Astrocyte of the hippocampus (primary cell): ENCODE results near the gene CACNA1H.
"Not testable (repeated sequence)": the region's sequence is repeated elsewhere in the genome, so short reads cannot be mapped to it uniquely, and the experiment has no call there.

Source experiments
- DNase-seq: peaks from one replicate; pipeline ENCODE4 v3.0.0; 2011; ENCODE audit warnings: low read depth, low spot score

Gene CACNA1H

DNA sequence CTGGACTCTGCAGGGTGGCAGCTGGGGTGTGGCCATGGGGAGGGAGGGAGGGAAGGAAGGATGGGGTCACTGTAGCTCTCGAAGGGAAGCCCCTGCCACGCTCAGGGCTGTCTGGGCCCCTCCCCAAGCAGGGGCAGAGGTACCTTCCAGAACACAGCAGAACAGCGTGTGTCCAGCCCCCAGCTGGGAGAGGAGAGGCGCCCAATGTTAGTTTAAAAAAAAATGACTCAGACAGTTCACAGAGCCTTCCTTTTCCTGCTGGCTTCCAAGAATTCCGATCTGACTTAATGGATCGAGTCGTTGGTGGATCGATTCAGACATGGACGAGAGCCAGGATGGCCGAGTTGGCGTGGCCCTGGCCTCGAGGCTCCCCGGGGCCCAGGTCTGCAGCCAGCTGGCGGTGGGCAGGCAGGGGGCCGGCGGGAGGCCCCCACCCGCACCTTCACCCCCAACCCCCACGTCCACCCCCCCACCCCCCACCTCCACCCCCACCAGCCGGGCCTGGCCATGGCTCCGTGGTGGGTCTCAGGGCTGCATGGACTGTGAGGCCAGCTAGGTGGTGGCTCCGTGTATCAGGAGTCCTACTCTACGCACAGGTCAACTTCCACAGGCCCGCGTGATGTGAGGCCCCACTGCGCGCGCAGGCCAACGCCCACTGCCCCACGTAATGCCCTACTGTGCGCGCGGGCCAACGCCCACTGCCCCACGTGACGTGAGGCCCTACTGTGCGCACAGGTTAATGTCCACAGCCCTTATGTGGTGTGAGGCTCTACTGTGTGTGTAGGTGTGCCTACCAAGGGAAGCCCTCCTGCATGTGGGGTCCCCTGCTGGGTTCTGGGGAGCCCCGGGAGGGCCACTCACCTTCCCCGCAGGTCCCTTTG is 21.8 kb downstream of the CACNA1H start:
- DNase-seq: no peak

DNA sequence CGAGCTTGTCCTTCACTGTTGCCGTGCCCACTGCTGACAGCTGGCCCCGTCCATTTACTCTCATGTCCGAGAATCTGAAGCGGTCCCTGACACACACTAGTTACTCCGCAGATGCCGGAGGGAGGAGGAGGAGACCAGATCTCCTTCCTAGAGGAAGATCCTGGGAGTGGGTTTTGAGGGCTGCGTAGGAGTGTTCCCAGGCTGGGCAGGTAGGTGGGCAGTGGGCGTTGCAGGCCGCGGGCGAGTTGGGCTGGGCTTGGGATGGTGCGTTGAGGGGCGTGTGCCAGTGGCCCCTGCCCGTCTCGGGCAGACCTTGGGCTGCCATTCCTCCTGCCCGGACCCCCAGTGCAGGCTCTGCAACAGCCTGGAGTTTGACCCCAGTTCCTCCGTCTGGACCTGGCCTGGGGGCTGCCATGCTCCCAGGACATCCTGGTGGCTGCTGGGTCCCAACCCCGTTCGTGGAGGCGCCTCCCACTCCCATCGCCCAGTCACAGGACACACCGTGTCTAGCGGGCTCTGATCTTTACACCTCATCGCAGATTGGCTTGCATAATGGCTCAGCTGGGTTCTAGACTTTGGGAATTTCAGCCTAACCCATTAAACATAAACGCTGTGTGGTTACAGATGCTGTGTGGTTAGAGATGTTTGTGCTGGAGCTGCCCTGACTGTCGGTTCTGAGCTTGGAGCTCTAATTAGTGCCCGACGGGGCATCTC is 22.8 kb downstream of the CACNA1H start:
- peak; percentile 55 for DNase-seq

DNA sequence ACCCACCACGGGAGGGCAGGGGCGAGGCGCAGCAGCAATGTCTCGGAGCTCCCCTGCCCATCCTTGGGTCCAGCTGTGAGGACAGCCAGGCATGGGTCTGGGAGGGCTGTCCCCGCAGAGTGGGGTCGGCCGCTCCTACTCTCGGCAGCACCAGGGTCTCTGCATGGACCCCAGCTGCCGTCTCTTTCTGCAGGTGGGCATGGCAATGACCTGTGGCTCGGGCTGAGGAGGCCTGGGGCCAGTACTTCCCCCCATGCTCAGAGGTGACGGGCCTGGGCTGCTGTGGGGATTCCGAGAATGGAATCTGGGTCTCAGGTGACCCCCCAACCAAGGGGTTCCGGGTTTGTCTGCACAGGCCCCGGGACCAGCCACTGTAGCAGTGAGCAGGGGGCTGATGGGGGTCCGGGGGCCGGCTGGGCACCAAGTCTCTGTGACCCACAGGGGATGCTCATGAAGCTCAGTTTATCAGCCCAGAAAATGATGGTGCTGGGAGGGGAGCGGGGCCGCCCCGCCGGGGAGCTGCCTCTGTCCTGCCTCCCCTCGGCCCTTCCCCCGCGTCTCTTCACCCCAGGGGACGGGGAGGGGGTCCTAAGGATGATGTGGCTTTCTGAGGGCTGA is 23.5 kb downstream of the CACNA1H start:
- no peak for DNase-seq

DNA sequence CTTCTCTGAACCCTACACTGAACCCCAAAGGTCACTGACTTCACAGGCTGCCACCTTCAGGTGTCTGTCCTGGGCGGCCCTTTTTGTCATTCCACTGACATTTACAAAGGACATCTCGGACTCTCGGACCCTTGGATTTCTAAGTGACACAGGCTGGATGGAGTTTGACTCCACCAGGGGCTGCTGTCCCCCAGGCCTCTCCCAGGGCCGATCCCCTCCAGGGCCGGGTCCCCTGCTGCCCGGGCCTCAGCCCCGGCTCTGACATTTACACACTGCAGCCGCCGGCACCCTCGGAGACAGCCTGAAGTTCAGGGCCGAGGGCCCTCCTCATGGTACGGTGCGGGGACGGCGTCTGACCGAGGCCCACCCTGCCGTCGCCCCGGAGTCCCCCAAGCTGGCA is 24.1 kb downstream of the CACNA1H start:
- DNase-seq: no peak

DNA sequence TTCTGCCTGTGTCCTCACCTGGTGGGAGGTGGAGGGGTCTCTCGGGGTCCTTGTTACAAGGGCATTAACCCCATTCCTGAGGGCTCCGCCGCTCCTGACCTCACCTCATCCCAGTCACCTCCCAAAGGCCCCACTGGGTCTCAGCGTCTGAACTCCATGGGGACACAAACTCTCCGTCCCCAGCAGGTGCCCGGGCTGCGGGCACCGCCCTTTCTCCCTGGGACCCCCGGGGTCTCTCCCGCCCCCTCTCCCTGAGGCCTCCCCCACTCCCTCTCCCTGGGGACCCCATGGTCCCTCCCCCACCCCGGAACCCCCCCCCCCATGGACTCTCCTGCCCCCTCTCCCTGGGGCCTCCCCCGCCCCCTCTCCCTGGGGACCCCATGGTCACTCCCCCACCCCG is 24.8 kb downstream of the CACNA1H start:
- DNase-seq: no peak

DNA sequence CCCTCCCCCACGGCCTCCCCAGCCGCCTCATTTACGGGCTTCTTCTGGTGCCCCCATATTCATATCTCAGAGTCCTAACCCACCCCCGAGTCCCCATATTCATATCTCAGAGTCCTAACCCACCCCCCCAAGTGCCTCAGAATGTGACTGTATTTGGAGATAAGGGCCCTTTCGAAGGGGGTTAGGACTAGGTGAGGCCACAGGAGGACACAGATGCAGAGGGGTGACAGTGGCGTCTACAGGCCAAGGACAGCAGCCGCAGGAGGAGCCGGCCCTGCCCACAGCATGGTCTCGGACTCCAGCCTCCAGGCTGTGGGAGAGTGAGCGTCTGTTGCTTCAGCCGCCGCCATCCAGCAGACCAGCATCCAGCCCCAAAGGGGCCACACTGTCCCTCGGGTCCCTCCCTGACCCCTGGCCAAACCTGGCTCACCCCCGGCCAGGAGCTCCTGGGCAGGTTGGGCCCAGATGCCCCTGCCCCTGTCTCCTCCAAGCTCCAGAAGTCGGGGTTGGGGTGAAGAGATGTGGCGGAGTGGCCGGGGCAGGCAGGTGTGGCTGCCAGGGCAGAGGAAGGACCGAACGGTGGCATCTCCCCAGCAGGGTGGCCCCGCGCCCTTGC is 25.5 kb downstream of the CACNA1H start:
- no peak for DNase-seq

DNA sequence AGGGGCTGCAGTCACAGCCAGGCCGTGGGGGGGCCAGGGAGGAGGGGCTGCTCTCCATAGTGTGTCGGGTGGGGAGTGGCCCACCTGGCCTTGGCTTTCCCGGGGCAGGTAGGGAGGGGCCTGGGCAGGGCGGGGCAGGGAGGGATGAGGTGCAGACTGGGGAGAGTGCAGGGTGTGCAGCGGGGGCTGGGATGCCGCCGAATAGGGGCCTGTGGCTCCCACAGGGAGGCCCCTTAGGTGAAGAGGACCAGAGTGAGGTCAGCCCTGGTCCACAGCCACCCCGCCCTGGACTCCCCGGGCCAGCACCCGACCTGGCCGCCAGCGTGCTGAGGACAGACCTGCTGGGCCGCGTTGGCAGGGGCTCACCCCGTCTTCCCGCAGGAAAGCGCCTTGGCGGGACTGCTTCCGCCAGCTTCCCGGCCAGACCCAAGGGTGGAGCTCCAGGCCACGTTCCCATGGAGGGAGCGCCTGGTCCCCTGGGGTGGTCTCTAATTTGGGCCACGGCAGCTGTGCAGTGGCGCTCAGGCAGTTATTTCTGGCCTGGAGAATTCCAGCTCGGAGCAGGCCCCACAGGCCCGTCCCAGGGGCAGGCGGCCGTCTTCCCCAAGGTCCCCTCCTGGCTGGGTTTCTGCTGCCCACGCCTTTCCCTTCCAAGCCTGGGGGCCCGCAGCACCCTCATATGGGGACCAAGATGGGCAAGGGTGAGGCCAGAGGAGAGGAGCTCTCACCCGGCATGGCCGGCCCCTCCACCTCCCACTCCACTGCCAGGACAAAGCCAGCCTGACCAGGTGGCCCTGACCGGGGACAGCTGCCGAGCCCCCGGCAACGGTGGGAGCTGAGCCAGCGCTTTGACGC is 27.9 kb downstream of the CACNA1H start:
- no peak for DNase-seq

DNA sequence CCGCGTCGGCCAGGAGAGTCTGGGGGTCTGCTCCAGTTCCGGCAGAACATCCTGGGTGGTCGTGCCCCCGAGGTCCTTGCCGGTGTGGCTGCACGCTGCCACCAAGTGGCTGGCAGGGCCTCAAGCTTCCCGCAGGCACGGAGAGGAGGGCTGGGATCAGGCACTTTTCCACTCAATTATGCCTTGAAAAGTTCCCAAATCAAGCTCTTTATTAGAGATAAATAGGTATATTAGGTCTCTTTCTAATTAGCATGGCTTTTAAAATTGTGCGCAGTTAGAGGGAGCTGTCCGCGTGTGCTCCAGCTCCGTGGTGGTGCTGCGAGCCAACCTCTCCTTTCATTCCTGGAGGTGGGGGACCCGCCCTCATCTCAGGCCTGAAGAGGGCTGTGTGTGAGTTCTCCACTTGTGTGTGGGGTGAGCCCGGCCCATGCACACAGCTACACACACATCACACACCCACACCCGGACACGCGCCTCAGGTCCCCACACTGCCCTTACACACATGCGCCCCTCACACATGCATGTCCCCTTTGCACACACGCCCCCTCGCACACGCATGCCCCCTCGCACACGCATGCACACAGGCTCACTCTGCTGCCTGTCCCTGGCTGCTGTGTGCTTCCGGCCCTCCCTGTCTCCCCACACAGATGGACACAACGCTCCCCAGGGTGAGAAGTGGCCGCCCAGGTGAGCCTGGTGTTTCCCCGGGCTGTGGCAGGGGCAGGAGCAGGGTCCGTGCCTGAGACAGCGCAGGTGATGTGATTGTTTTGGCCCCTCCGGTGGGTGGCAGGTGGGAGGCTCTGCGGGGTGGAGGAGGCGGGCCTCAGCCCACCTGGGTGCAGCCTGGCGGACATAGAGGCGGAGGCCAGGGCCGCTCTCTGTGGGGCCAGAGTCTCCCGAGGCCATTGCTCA is 28.8 kb downstream of the CACNA1H start:
- DNase-seq: peak; percentile 42

DNA sequence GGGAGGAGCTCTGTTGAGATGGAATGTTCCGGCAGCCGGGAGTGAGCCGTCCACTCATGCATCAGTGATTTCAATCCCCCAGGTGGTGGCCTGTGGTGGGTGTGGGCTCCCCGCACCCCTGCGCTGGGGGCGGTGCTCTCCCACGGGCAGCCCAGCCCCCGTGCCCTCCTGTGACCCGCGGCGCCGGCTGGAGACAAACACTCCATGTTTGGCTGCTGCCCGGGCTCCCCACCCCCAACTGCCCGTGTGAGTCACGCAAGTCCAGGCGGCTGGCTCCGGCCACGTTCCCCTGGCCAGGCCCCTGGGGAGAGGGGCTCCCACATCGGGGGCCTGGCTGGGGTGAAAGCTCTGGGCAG is 29.4 kb downstream of the CACNA1H start:
- DNase-seq: peak; percentile 93

DNA sequence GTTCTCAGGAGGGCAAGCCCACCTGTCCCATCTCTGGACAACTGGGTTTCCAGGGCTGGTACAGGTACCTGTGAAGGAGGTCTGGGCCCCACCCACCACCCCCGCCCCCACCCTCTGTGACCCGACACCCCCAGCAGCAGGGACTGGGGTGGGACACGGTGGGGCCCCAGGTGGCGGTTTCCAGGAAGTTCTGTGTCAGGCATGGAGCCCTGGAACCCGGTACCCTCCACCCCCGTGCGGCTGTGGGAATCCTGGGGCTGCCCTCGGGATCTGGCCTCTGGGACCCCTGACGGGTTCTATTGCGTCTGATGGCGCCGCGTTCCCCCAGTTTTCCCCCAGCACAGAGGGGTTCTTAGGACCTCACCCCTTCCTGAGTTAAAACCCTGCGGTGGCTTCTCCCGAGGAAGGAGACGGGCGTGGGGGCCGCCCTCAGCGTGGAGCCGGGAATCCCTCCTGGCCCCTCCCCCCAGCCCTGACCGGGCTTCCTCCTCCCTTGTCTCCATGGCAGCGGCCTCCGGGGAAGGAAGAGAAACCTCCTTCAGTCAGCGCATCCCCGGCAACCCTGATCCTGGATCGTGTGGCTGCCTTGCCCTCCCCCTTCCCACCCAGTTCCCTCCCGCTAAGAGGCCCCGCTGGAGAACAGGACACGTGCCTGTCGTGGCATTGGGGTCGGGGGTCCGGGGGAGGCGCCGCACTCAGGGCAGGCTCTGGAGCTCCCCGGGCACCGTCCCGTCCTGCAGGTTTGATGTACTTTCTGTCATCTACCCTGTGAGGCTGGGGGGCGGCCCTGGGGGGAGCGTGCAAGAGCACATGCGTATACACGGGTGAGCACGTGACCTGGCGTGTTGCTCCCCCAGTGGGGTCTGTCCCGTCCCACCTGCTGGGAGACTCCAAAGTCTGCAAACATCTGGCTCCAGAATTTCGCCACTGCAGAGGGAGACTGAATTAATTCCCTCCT is 30.3 kb downstream of the CACNA1H start:
- peak; percentile 79 for DNase-seq

DNA sequence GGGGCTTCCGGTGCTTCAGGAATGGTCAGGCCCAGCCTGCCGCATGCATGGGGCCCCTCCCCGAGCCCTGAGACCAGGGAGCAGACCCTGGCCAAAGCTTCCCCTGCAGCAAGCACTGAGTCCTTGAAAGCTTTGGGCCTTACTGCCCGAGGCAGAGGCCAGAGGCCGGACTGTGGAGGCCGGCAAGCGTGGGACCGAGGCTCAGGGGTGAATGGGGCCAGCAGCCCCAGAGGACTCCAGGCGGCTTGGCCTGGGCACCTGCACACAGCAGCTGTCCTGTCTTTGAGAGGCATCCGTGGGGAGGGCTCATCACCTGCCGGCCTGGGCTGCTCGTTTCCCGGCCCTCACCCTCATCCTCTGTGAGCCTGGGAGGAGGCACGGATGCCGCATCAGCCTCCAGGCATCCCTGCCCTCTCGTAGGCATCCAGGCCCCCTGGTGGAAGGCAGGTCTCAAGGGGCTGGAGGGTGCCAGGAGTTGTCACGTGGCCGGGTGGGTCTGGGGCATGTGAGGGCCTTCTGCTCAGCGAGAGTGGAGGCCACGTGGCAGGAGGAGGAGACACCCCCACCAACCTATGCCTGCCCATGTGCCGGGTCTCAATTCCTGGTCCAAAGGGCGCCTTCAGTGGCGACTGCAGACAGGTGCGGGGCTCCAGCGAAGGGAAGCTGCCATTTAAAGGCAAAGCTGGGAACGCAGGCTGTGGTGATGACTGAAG is 31.4 kb downstream of the CACNA1H start:
- DNase-seq: no peak

DNA sequence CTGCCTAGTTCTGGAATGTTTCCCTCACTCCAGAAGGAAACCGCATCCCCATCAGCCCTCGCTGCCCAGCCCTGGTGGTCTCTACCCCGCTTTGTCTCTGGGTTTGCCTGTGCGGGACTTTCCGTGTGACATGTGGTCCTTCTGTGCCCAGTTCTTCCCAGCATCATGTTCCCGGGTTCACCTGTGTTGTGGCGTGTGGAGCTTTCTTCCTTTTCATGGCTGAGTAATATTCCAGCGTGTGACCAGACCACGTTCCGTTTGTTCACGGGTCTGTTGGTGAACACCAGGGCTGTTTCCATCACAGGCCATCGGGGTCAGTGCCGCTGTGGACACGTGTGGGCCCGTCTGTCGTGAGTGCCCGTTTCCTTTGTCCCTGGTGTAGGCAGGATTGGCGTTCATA is 32.1 kb downstream of the CACNA1H start:
- no peak for DNase-seq

DNA sequence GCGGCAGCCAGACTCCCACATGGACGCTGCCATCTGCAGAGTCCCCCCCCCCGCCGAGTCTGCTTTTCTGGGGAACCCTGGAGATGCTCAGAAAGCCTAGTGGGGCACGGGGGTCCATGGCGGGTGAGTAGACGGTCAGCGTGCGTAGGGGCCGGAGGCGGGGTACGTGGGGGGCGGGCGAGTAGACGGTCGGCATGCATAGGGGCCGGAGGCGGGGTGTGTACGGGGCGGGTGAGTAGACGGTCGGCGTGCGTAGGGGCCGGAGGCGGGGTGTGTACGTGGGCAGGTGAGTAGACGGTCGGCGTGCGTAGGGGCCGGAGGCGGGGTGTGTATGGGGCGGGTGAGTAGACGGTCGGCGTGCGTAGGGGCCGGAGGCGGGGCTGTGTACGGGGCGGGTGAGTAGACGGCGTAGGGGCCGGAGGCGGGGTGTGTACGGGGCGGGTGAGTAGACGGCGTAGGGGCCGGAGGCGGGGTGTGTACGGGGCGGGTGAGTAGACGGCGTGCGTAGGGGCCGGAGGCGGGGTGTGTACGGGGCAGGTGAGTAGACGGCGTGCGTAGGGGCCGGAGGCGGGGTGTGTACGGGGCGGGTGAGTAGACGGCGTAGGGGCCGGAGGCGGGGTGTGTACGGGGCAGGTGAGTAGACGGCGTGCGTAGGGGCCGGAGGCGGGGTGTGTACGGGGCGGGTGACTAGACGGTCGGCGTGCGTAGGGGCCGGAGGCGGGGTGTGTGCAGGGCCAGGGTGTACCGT is 32.7 kb downstream of the CACNA1H start:
- DNase-seq: not testable (repeated sequence)

DNA sequence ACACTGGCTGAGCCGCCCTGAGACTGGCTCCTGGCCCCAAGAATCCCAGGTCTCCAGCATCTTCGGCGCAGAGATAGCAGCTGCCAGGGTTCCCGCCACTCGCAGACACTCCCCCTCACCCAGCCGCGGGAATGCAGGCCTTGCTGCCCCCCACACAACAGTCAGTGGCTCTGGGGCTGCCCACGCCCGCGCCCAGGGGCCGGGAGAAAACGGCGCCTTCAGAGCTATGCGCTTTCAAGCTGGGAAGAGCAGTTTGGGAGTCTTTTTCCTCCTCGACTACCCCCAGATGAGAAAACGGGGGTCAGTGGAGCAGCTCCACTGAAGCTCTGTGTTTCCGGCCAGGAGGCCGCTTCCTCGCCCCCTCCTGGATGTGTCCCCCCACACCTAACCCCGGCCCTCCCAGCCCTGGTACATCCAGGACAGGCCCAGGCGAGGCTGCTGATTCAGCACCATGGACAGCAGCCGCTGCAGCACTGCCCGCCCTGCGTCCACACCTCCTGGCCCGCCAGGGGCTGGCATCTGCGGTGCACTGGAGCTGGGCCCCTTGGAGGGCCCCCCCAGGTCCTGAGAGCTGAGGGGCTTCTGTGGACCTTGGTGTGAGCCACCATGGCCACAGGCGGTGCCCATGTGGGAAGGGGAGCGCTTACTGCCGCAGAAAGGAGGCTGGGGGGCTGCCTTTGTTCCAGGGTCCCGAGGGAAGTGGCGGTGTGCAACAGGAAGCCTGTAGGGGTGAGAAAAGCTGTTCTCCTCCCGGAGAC is 35.7 kb downstream of the CACNA1H start:
- DNase-seq: peak; percentile 79

DNA sequence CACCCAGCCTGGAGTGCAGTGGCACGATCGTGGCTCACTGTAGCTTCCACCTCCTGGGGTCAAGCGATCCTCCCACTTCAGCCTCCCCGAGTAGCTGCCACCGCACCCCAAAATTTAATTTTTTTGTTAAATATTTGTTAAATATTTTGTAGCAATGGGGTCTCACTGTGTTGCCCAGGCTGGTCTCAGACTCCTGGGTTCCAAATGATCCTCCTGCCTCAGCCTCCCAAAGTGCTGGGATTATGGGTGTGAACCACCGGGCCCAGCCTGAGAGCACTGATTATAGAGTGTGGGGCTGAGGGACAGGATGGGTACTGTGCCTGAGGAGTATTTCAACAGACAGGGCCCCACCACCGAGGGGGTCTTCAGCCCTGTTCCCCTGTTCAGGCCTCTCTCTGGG is 36.5 kb downstream of the CACNA1H start:
- DNase-seq: no peak

DNA sequence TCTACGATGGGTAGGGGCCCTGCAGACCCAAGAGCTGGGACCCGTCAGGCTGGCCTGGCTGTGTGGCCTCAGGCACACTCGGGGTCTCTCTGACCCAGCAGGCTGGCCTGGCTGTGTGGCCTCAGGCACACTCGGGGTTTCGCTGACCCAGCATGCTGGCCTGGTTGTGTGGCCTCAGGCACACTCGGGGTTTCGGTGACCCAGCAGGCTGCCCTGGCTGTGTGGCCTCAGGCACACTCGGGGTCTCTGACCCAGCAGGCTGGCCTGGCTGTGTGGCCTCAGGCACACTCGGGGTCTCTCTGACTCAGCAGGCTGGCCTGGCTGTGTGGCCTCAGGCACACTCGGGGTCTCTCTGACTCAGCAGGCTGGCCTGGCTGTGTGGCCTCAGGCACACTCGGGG is 37.9 kb downstream of the CACNA1H start:
- DNase-seq: not testable (repeated sequence)
